D721Med (cell line): ENCODE results near the gene MRPL40.

Source experiments
- DNase-seq: peaks from one replicate; pipeline ENCODE4 v3.0.0; 2011; ENCODE audit warnings: low spot score; ENCODE audit not compliant: insufficient read length
- FAIRE-seq: peaks from 2 replicates; lab custom pipeline; 2011; peaks lifted over from hg19 to GRCh38; lab: Jason Lieb, UNC
- CTCF ChIP-seq: IDR thresholded peaks from 2 replicates; pipeline ENCODE4 v1.5.1; 2012; ENCODE audit warnings: mild to moderate bottlenecking, control low read depth; ENCODE audit not compliant: insufficient read depth; ENCODE audit errors: missing control alignments

MRPL40 gene

GRCh38 chr22:19400881-19401280 is 31.5 kb upstream of the MRPL40 start:
- no peak for FAIRE-seq
- no peak for TF ChIP-seq CTCF

GRCh38 chr22:19401483-19401882 is 30.9 kb upstream of the MRPL40 start:
- DNase-seq (no peak), FAIRE-seq (no peak)
- TF ChIP-seq CTCF: no peak

More at GRCh38 chr22:19400881-19401280, 31.5 kb upstream of the MRPL40 start:
- no peak for DNase-seq

- no peak for DNase-seq
- FAIRE-seq: no peak
- TF ChIP-seq CTCF: no peak
Measured at GRCh38 chr22:19402642-19403191, 29.6 kb upstream of the MRPL40 start.

- FAIRE-seq (no peak), DNase-seq (no peak)
Measured at GRCh38 chr22:19404676-19405075, 27.7 kb upstream of the MRPL40 start.

GRCh38 chr22:19405133-19405532 is 27.2 kb upstream of the MRPL40 start:
- DNase-seq (no peak), FAIRE-seq (no peak)
- TF ChIP-seq CTCF: no peak

More at GRCh38 chr22:19404676-19405075, 27.7 kb upstream of the MRPL40 start:
- TF ChIP-seq CTCF: no peak

- no peak for DNase-seq
- no peak for FAIRE-seq
- no peak for TF ChIP-seq CTCF
Measured at GRCh38 chr22:19405652-19406051, 26.7 kb upstream of the MRPL40 start.

- DNase-seq (no peak), FAIRE-seq (no peak)
- no peak for TF ChIP-seq CTCF
Measured at GRCh38 chr22:19406281-19406811, 26.0 kb upstream of the MRPL40 start.
